H1 (cell line): ENCODE results near the gene BRD7. TPM values are rescaled to one million over a fixed set of nuclear protein-coding genes. Genes with fewer than 3 reads are reported as not detected.

ENCODE experiments used
- CTCF ChIA-PET: fragments of 300-600 bp; sonication (Branson Sonifier 250); formaldehyde crosslinking; loops from one replicate; lab custom pipeline; 2021; ENCODE audit not compliant: partially characterized antibody; lab: Charles Lee
- POLR2A ChIA-PET: fragments of 300-600 bp; sonication (Branson Sonifier 250); formaldehyde crosslinking; loops from one replicate; lab custom pipeline; 2021; ENCODE audit warnings: inconsistent platforms; ENCODE audit not compliant: partially characterized antibody; lab: Charles Lee
- DNase-seq, 2 experiments: peaks; one replicate each; pipeline versions ENCODE4 v3.0.0 to v3.0.0-alpha.2; 2010 to 2022; ENCODE audit warnings: low spot score in 2 of 2, low read depth in 1 of 2, mixed read lengths in 1 of 2
- FAIRE-seq: peaks from 2 replicates; lab custom pipeline; 2011; peaks lifted over from hg19 to GRCh38; lab: Jason Lieb, UNC
- H2AFZ ChIP-seq: 2 replicates; pipeline ENCODE4 v1.8.1; 2012; ENCODE audit warnings: low read length, inconsistent platforms
- H2AK5ac ChIP-seq: 2 replicates; pipeline ENCODE4 v1.6.1; 2013; ENCODE audit warnings: low read depth, low read length
- H2BK120ac ChIP-seq: replicated peaks from 2 replicates; pipeline ENCODE3; 2013; ENCODE audit warnings: low read depth, low read length, inconsistent platforms
- H2BK12ac ChIP-seq: 2 replicates; pipeline ENCODE4 v1.6.1; 2013; ENCODE audit warnings: low read depth, low read length
- H2BK15ac ChIP-seq: 2 replicates; pipeline ENCODE4 v1.6.1; 2013; ENCODE audit warnings: low read length
- H2BK20ac ChIP-seq: 2 replicates; pipeline ENCODE4 v1.6.1; 2013; ENCODE audit warnings: low read length
- H2BK5ac ChIP-seq: 2 replicates; pipeline ENCODE4 v1.6.1; 2013; ENCODE audit warnings: low read depth, low read length
- H3K14ac ChIP-seq: 2 replicates; pipeline ENCODE4 v1.6.1; 2013; ENCODE audit warnings: inconsistent platforms; ENCODE audit not compliant: insufficient read length
- H3K18ac ChIP-seq: 2 replicates; pipeline ENCODE4 v1.6.1; 2013; ENCODE audit warnings: low read length; ENCODE audit errors: extremely low read depth
- H3K23ac ChIP-seq: 2 replicates; pipeline ENCODE4 v1.6.1; 2013; ENCODE audit warnings: inconsistent platforms; ENCODE audit not compliant: insufficient read length
- H3K23me2 ChIP-seq: 2 replicates; pipeline ENCODE4 v1.6.1; 2013; ENCODE audit warnings: low read depth, low read length
- H3K27ac ChIP-seq: 2 replicates; pipeline ENCODE4 v1.6.1; 2011; ENCODE audit warnings: low read depth, low read length, inconsistent platforms
- H3K27me3 ChIP-seq, 4 experiments: replicated peaks in 1 of 4; 1 replicate in 1 of 4; 2 replicates in 3 of 4; pipeline versions ENCODE4 v1.6.1 to v1.8.1; 2011 to 2013; ENCODE audit warnings: low read length in 3 of 4, mild to moderate bottlenecking in 3 of 4, inconsistent platforms in 2 of 4, mixed read lengths in 2 of 4, moderate library complexity in 1 of 4; ENCODE audit not compliant: control insufficient read depth in 3 of 4, insufficient read depth in 3 of 4; ENCODE audit errors: extremely low read depth in 1 of 4
- H3K36me3 ChIP-seq, 4 experiments: 2 replicates each; pipeline versions ENCODE4 v1.6.1 to v1.8.1; 2011 to 2013; ENCODE audit warnings: mild to moderate bottlenecking in 4 of 4, low read length in 3 of 4, moderate library complexity in 2 of 4, control low read depth in 1 of 4, inconsistent platforms in 1 of 4; ENCODE audit not compliant: insufficient read depth in 4 of 4, control insufficient read depth in 2 of 4
- H3K4ac ChIP-seq: replicated peaks from 2 replicates; pipeline ENCODE3; 2013; ENCODE audit warnings: low read length, low read depth, mixed read lengths, inconsistent platforms; ENCODE audit not compliant: insufficient read length
- H3K4me1 ChIP-seq, 4 experiments: replicated peaks in 1 of 4; 1 replicate in 1 of 4; 2 replicates in 3 of 4; pipeline versions ENCODE4 v1.6.1 to v1.8.1; 2011 to 2013; ENCODE audit warnings: low read length in 3 of 4, inconsistent platforms in 2 of 4, mixed read lengths in 1 of 4; ENCODE audit not compliant: insufficient read depth in 4 of 4, control insufficient read depth in 3 of 4
- H3K4me2 ChIP-seq, 2 experiments: 2 replicates each; pipeline versions ENCODE4 v1.6.1 to v1.8.1; 2011 to 2013; ENCODE audit warnings: low read depth in 2 of 2, low read length in 2 of 2, control low read depth in 1 of 2, inconsistent platforms in 1 of 2, mild to moderate bottlenecking in 1 of 2; ENCODE audit not compliant: insufficient read depth in 1 of 2
- H3K4me3 ChIP-seq, 4 experiments: fragments of 200-600, 300-600 bp in 1 of 4; sonication (generic), shearing (Covaris generic), sonication (Bioruptor Twin) in 1 of 4; 2 replicates each; pipeline versions ENCODE4 v1.5.1 to v1.8.1; 2011 to 2016; ENCODE audit warnings: low read length in 4 of 4, low read depth in 3 of 4, control low read depth in 2 of 4, inconsistent platforms in 2 of 4, mild to moderate bottlenecking in 2 of 4, mixed read lengths in 1 of 4, moderate library complexity in 1 of 4; ENCODE audit not compliant: insufficient read depth in 2 of 4; ENCODE audit errors: extremely low read depth in 1 of 4
- H3K56ac ChIP-seq: replicated peaks from 2 replicates; pipeline ENCODE3; 2013; ENCODE audit warnings: low read depth, mild to moderate bottlenecking, mixed read lengths, low read length, inconsistent platforms; ENCODE audit not compliant: insufficient read length
- H3K79me1 ChIP-seq: 2 replicates; pipeline ENCODE4 v1.6.1; 2013; ENCODE audit warnings: low read depth, low read length, control low read depth
- H3K79me2 ChIP-seq, 2 experiments: 2 replicates each; pipeline versions ENCODE4 v1.6.1 to v1.8.1; 2012 to 2013; ENCODE audit warnings: low read length in 2 of 2, mild to moderate bottlenecking in 2 of 2, inconsistent platforms in 1 of 2; ENCODE audit not compliant: insufficient read depth in 2 of 2, control insufficient read depth in 1 of 2
- H3K9ac ChIP-seq, 4 experiments: replicated peaks in 1 of 4; 1 replicate in 1 of 4; 2 replicates in 3 of 4; pipeline versions ENCODE4 v1.6.1 to v1.8.1; 2011 to 2013; ENCODE audit warnings: low read depth in 3 of 4, low read length in 3 of 4, control low read depth in 2 of 4, mild to moderate bottlenecking in 2 of 4, moderate library complexity in 2 of 4, inconsistent platforms in 1 of 4; ENCODE audit errors: extremely low read depth in 1 of 4
- H3K9me3 ChIP-seq, 2 experiments: 2 replicates each; pipeline versions ENCODE4 v1.6.1 to v1.8.1; 2012 to 2013; ENCODE audit warnings: mild to moderate bottlenecking in 2 of 2, moderate library complexity in 2 of 2, control low read depth in 1 of 2, inconsistent platforms in 1 of 2, low read depth in 1 of 2, low read length in 1 of 2, mixed read lengths in 1 of 2; ENCODE audit not compliant: insufficient read depth in 2 of 2
- H4K20me1 ChIP-seq, 2 experiments: replicated peaks in 1 of 2; 2 replicates each; pipeline versions ENCODE3 to v1.8.1; 2011 to 2013; ENCODE audit warnings: inconsistent platforms in 2 of 2, low read length in 2 of 2, mild to moderate bottlenecking in 1 of 2; ENCODE audit not compliant: insufficient read depth in 2 of 2, control insufficient read depth in 1 of 2
- H4K5ac ChIP-seq: 2 replicates; pipeline ENCODE4 v1.6.1; 2013; ENCODE audit warnings: low read length, low read depth, mixed read lengths, inconsistent platforms; ENCODE audit not compliant: insufficient read length
- H4K8ac ChIP-seq: 2 replicates; pipeline ENCODE4 v1.8.0; 2013; ENCODE audit warnings: mild to moderate bottlenecking, moderate library complexity, low read length, inconsistent platforms; ENCODE audit not compliant: insufficient read depth; ENCODE audit errors: extremely low read depth
- H4K91ac ChIP-seq: replicated peaks from 2 replicates; pipeline ENCODE3; 2013; ENCODE audit warnings: low read length, mixed read lengths, inconsistent platforms; ENCODE audit not compliant: insufficient read length
- BRCA1 ChIP-seq: IDR thresholded peaks from 2 replicates; pipeline ENCODE4 v1.6.1; 2012; ENCODE audit warnings: low read depth, low read length, improper control_type of control experiment
- CHD2 ChIP-seq: IDR thresholded peaks from 2 replicates; pipeline ENCODE4 v1.6.1; 2012; ENCODE audit warnings: low read length, improper control_type of control experiment
- E2F6 ChIP-seq: IDR thresholded peaks from 2 replicates; pipeline ENCODE4 v1.6.1; 2012; ENCODE audit warnings: inconsistent platforms
- EZH2 ChIP-seq: fragments of 200-600 bp; sonication (generic); IDR thresholded peaks from 2 replicates; pipeline ENCODE4 v1.7.1; 2012; ENCODE audit warnings: low read depth, mild to moderate bottlenecking, moderate library complexity, low read length, inconsistent platforms; ENCODE audit not compliant: severe bottlenecking
- GTF2F1 ChIP-seq: IDR thresholded peaks from 2 replicates; pipeline ENCODE4 v1.6.1; 2012; ENCODE audit warnings: low read depth, low read length, improper control_type of control experiment, borderline replicate concordance
- NRF1 ChIP-seq: IDR thresholded peaks from 2 replicates; pipeline ENCODE4 v1.6.1; 2011; ENCODE audit warnings: mild to moderate bottlenecking, low read depth, low read length, improper control_type of control experiment
- RXRA ChIP-seq: IDR thresholded peaks from 2 replicates; pipeline ENCODE4 v1.6.1; 2011; ENCODE audit warnings: low read depth, mild to moderate bottlenecking, low read length, moderate library complexity; ENCODE audit not compliant: insufficient read depth
- SIX5 ChIP-seq: IDR thresholded peaks from 2 replicates; pipeline ENCODE4 v1.6.1; 2011; ENCODE audit warnings: mild to moderate bottlenecking, low read depth, low read length
- TAF7 ChIP-seq: optimal IDR thresholded peaks from 2 replicates; pipeline ENCODE3; 2011; ENCODE audit warnings: low read depth, mild to moderate bottlenecking, inconsistent platforms, low read length, moderate library complexity, borderline replicate concordance
- TBP ChIP-seq: IDR thresholded peaks from 2 replicates; pipeline ENCODE4 v1.6.1; 2011; ENCODE audit warnings: low read depth, low read length, improper control_type of control experiment
- WGBS, 2 experiments: shearing (Covaris generic) in 1 of 2; methylation state at CpG; one replicate each; pipeline versions ENCODE4 v1.1.6 to v1.1.7; 2013 to 2015; ENCODE audit warnings: low lambda C conversion rate in 2 of 2, mixed read lengths in 2 of 2, inconsistent platforms in 1 of 2, low coverage in 1 of 2, missing lambda C conversion rate in 1 of 2; ENCODE audit not compliant: insufficient replicate concordance in 2 of 2, insufficient coverage in 1 of 2, insufficient read length in 1 of 2; ENCODE audit errors: extremely low coverage in 1 of 2, missing lambda C conversion rate in 1 of 2; 5-methylcytosine and 5-hydroxymethylcytosine counted together
- polyA plus RNA-seq, 7 experiments: library from polyadenylated mRNA; depleted of rRNA in 3 of 7; stranded (reverse) in 5 of 7; unstranded in 2 of 7; fragments of >200 nt in 5 of 7; fragments of 200-250 nt in 2 of 7; gene quantifications; 1 replicate in 5 of 7; 2 replicates in 1 of 7; 4 replicates in 1 of 7; pipeline versions ENCODE4 v1.2.1 to v1.2.3, GENCODE V29; 2011 to 2013; ENCODE audit warnings: missing spikeins in 2 of 7, mixed read lengths in 2 of 7
- total RNA-seq: library from RNA; stranded (reverse); fragmentation: NEBNext Ultra II Directional; extraction: Animal tissue kit (Norgen Biotek cat#: 25700); gene quantifications from 2 replicates; pipeline ENCODE4 v1.2.1, GENCODE V29; 2021

The BRD7 gene
- total and polyA plus RNA-seq, 2 of the 8 experiments (the other 6 are each of a cell fraction or from before 2014, with no cell fraction given) = 42.5 to 120 TPM

GRCh38 chr16:50293994-50294855 is 74.6 kb downstream of the BRD7 start:
- no peak overlapping the region for H3K4me2 ChIP-seq
- no peak overlapping the region for H2BK120ac ChIP-seq
- no peak overlapping the region for H2BK20ac ChIP-seq
- no peak overlapping the region for H3K27ac ChIP-seq
- H2BK5ac ChIP-seq = no peak overlapping the region
- no peak overlapping the region for H2AK5ac ChIP-seq
- no peaks in the 10 kb centered on the region for H3K23me2 ChIP-seq
- H3K79me2 ChIP-seq = no peaks in the 10 kb centered on the region
- no peak overlapping the region for H3K14ac ChIP-seq
- no peak overlapping the region for H3K56ac ChIP-seq
- H3K36me3 ChIP-seq = no peaks in the 10 kb centered on the region
- no peak overlapping the region for H2BK15ac ChIP-seq
- H2AFZ ChIP-seq = no peak overlapping the region
- H3K4ac ChIP-seq = no peak overlapping the region
- no peaks in the 10 kb centered on the region for H3K27me3 ChIP-seq
- no peak overlapping the region for H4K8ac ChIP-seq
- POLR2A ChIA-PET = interaction anchor here (1.3 kb wide), 1 partner anchor 11 kb away, joined by 3 read pairs; no protein-coding TSS in a partner anchor
- no peak overlapping the region for H2BK12ac ChIP-seq
- no peaks in the 10 kb centered on the region for H3K79me1 ChIP-seq
- no peak overlapping the region for H4K91ac ChIP-seq
- no peak overlapping the region for H4K5ac ChIP-seq
- no peak overlapping the region for H3K4me3 ChIP-seq
- H4K20me1 ChIP-seq = peaks cover 0 to 2% of the 10 kb centered on the region in 2 experiments
- 94% methylated on average over 13 of the region's 20 CpGs; no CpG with 5 or more reads in 1 of the 2 experiments for WGBS, 2 experiments
- peaks cover 0 to 3% (median 0%) of the 10 kb centered on the region in 4 experiments; a peak in 1 of 7 replicates for H3K4me1 ChIP-seq
- no peak overlapping the region for H3K23ac ChIP-seq
- no peaks in the 10 kb centered on the region for H3K9me3 ChIP-seq
- FAIRE-seq (no peak), DNase-seq (no peak)
- CTCF ChIA-PET = interaction anchor here (1.2 to 2.6 kb wide), 2 partner anchors 81 to 84 kb away, joined by 3 to 8 read pairs; no protein-coding TSS in a partner anchor
- no peak overlapping the region for H3K18ac ChIP-seq
- H3K9ac ChIP-seq = no peak overlapping the region
- TF ChIP-seq TBP (no peak), SIX5 (no peak), RXRA (no peak), E2F6 (no peak), CHD2 (no peak), TAF7 (no peak), BRCA1 (no peak), GTF2F1 (no peak), EZH2 (no peak), NRF1 (no peak)
